HG03135 (cell line): ENCODE measurements around the gene PSMD14.

ENCODE experiments used
- ATAC-seq: cut with Tn5 transposase; IDR thresholded peaks from one replicate; pipeline ENCODE4 v1.9.1; 2021; ENCODE audit warnings: mild to moderate bottlenecking, moderate library complexity; ENCODE audit not compliant: unreplicated experiment

Gene PSMD14

DNA sequence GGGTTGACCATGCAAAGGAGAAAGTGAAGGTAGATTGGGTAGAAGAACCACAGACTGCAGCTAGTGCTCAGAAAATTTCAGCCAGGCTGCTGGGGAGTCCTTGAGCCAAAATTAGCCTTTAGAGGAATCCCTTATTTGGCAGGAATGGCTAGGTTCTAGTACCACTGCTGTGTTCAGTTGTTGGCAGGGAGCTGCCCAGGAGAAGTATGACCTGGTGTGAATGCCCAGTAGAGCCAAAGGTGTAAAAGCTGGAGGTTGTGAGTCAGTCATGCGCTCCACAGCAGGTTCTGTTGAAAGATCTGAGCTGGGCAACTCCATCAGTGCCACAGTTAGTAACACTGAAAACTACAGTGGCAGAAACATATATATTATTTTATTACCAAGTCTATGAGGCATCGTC lies 71.5 kb downstream of the PSMD14 start:
- ATAC-seq: no peak

DNA sequence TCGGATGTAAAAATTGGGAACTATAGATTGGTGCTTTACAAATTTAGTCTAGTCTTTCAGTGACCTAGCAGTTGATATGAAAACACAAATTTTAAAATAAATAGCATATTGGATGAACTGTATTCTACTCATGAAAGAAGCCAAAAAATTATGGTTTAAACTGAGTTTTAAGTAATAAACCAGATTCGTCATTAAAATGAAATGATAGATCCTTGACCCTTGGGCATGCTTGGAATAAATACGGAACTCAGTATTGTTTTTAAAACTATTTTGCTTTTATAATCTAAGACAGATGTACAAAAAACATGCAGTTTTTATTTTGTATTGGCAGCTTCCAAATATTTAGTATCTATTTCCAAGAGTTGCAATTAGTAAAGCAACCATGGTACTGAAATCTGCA lies 73.3 kb downstream of the PSMD14 start:
- ATAC-seq: no peak

DNA sequence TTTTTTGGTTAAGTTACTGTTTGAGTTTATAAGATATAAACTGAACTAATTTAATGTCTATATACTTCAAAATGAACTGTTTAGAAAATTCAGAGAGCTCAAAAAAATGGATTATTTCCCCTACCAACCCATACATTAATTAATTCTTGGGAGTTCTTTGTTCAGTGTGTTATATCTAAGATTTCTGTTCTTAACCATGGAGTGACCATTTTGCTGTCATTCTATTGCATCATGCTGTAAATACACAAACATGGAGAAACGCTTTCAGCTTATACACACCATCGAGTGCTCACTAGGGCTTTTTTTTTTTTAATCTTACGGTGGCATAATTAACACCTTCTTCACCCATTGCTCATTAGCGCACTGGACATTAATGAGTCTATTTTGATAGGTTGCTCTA lies 74.5 kb downstream of the PSMD14 start:
- no peak for ATAC-seq

DNA sequence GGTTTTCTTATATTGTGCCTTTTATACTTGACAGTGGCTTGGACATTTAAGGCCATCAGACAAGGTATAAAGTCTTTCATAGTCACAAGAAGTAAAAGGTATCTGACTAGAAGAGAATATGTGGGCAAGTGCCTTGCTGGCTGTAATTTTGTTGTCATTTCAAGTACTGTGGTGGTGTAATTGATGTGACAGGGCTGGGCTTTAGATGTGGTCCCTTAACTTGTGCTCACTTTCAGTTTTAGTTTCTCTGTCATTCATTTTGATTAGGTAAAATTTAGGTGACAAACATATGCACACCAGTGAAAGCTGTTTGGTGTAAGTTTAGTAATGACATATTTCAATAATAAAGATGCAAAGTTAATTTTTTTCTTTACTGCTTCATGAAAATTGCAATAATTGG lies 76.6 kb downstream of the PSMD14 start:
- ATAC-seq: peak; percentile 71

DNA sequence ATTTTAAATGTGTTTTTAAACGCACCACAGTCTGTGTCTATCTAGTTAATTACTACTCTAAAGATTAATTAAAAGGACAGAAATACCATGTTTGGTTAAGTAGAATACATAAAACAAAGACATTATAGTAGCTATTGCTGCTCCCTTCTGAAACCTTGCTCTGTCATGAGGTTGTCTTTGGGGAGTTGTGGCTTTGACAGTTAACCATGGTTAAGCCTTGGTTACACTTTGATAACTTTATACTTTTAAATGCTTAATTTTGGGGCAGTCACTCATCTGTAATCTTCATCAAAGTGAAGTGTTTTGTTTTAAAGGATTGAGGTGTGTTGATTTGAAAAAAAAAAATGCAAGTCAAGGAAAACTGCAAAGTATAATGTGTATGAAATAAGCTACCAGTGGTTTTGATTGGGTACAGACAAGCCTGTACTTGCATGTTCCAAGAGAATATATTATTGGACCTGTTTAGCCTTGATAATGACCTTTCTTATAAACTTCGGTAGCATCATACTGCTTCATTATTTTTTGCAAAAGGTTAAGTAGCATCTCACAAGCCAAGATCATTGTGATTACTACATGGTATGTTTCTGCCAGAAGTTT lies 78.1 kb downstream of the PSMD14 start:
- ATAC-seq: peak; percentile 63

DNA sequence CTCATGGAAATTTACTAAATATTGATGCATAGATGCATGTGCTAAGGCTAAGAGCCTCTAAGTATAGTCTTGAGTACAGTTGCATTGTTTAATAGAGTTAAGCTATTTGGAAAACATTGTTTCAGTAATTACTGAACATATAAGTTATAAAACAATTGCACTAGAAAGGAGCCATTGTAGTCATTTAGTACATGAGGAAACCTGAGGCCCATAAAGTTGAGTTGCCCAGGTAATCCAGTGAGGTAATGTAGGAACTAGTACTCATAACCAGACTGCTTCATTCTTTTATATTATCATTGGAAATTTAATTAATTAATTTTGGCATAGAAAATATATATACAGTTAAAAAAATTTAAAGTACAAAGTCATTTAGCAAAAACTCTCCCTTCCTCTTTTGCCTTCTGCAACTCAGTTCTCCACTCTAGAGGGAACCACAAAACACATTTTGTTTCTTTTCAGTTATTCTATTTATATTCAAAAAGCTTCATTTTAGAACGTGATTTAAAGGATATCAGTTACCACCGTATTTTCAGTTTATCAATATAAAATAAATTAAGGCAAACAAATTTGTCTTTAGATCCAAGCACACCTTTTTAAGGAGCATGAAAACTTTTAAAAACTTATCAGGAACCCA lies 80.0 kb downstream of the PSMD14 start:
- no peak for ATAC-seq

DNA sequence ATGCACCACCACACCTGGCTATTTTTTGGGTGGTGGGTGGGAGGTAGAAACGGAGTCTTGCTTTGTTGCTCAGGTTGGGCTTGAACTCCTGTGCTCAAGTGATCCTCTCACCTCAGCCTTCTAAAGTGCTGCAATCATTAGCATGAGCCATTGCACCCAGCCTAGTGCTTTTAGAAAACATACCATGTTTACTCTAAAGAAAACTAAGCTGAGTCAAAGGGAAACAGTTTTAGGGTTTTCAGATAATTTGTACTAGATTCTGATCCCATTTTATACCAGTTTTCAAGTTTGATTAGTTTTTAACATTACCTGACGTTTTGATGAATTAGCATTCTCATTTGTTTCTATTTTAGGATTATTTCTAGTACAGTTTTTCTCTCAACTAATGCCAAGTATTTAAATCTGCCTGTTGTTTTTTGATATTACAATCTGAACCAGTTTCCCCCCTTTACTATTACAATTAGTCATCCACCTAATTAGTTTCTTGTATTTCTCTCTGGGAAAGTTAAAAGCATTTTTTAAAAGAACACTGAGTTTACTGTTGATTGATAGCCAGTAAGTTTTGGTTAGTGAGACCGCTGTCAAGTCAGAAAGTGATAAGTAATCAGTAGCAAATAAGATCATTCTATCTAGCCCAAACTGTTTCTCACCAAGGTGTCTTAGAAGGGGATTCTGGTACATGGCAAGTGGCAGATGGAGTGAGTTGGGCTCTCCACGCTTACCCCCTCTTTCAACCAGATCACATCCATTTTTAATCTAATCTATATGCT lies 83.7 kb downstream of the PSMD14 start:
- ATAC-seq: no peak

DNA sequence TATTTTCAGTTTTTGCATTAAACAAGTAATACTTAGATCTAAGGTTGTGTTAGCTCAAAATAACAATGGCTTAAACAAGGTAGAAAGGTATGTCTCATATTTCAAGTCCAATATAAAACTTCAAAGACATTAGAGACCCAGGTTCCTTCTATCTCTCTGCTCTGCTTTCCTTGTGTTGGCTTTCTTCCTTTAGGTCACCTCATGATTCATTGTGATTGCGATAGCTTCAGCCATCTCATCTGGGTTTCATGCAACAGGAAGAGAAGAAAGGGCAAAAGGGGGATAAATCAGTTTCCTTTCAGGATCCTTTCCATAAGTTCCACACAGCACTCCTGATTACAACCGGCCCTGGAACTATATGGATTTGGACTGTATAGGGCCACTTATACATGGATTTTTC lies 91.9 kb downstream of the PSMD14 start:
- no peak for ATAC-seq

DNA sequence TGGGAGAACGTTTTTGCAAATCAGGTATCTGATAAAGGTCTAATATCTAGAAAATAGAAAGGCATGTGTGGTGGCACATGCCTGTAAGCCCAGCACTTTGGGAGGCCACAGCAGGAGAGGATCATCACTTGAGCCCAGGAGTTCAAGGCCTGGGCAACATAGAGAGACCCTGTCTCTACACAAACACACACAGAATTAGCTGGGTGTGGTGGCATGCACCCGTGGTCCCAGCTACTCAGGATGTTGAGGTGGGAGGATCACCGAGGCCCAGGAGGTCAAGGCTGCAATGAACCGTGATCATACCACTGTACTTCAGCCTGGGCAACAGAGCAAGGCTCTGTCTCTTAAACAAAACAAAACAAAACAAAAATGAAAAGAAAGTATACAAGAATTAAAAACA lies 94.1 kb downstream of the PSMD14 start:
- ATAC-seq: no peak

DNA sequence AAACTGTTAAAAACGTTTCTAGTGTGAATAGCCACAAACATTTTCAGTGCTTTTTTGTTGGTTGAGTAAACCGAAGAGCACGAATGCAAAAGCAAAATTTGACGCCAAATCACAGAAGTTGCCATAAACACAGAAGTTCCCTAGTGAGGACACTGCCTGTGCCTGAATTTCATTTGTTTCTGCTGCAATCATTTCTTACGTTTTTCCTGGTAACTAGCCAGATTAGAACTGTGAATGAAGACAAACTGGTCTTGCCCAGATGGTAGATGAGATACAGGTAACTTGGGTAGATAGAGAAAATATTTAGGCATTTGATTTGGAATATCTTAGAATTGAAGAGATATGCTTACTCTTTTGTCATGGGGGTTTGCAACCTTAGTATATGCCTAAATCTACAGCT lies 98.1 kb downstream of the PSMD14 start:
- ATAC-seq: no peak

DNA sequence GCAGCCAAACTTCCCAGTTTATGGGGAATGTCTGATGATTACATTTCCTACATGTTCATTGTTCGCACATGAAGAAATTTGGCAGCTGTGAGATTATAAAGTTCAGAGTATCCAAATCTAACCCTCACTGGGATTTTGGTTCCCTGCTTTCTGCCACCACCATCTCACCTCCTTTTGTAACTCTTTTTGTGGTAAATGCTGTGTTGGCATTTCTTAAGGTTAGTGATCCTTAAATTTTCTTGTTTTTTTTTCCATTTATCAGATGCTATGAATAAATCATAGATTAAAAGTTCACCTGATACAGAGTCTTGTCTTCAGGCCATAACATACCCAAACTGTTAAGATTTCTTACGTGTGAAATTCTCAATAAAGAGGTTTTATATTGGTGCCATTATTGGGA lies 99.4 kb downstream of the PSMD14 start:
- no peak for ATAC-seq

DNA sequence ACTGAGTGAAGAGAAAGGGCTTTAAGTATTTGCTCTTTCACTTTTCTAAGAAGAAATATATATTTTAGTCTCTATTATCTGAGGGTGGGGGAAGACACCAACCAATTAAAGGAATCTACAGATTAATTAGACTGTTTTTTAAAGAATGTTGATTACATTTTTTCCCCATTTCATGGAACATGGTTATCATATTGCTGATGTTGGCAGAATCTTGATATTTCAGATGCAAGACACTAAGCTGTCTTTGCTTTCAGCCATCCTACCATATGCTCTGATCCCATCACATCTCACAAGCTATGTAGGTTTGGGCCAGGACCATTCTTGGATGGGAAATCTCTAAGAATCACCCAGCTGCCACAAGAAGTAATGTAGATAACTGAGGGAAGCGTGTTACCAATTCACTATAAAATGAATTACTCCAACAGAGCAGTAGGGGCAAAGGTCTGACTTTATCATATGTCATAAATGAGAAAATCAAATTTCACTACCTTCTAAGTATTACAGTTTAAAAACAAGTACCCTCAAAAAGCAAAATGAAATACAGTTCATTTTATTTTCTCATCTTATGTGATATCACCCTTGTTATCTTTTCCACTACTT lies 101.2 kb downstream of the PSMD14 start:
- ATAC-seq: no peak

DNA sequence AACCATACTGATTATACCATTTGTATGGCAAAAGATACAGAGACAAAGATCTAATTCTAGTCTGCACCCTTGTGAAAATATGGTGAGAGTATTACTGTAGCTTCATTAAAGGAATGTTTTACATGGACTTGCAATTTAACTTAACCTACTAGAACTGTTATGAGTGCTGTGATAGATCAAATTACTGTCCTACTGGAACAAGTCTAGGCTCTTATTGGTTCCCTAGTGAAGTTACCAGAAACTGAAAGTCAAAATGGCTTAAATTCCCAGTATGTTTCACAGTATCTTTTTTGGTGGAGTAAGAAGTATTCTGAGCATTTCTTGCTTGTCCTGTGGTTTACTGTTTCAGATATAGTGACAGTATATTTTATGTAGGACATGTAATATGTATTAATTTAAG lies 104.1 kb downstream of the PSMD14 start:
- ATAC-seq: no peak

DNA sequence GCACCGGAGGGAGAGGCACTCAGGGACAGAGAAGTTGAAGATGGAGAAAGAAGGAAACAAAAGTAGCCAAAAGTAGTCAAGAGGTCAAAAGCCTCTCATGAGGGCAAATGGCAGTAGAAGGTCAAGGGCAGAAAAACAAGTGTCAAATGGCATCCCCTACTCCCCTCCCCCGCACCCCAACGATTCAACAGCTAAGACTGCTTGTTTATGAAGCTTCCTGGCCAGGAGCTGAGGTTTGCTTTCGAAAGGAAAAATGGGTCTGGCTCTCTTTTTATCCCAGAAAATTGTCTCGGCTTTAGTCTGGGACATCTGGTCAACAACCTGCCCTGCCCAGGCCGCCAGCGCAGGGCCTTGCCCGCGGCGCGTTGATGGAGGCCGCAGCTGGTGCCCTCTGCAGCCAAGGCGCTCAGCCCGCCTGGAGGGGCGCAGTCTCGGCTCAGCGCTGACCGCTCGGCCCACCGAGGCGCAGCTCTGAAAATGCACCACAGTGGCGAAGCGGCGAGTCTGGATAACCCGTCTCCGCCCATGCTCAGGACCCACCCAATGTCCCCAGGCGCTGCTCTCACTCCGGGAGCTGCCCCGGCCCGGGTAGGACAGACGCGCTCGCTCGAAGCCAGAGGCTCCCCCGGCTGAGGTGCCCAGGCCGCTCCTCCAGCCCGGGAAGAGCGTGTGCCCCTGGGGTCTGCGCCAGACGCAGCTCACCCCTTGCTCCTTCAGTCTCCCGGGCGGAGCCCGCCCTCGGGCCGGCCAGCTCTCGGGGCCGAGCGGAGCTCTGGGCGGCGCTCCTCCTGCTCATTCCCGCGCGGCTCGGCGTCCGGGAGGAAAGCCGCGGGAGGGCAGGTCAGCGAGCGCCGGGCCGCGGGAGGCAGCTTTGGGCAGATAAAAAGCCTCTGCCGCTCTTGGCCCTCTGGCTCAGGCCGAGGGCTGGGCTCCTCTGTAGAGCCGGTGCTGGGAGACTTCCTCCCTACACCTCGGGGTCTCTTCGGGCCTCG lies 106.1 kb downstream of the PSMD14 start:
- no peak for ATAC-seq

DNA sequence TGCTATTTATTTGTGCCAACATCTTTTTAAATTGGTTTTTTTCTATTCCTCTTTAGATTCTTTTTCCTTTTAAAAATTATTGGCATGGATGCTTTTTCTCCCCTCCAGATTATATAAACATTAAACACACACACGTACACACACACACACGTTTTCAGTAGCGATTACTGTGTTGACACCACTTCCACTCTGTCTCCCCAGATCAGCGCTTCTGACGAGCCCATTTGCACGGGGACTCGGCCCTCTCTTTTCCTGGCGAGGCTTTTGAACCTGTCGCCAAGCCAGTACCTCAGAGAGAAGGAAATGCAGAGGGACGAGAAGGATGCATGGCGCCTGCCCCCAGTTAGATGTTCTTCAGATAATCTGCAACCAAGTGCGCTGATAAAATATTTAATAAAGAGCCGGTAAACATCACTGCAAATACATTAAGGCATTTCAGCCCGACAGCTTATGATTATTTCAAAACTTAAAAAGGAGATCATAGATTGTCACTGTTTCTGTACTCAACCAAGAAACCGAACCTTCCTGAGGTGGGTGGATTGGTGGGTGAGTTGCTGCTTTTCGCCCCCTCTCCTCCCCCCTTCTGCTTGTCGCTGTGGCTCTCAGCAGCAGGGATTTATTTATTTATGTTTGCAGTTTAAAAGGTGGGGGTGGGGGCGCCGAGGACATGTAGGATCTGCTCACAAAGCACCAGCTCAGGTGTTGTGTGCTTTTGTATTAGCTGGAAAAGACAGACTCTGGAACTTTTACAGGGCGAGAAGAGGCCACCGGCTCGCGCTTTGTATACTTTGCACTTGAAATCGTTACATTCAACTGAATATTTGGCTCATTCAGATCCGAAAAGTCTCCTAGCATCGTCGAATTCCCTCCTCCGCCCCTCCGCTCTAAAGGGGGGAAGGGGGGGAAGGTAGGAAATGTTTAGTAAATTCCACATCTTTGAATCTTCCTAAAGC lies 107.1 kb downstream of the PSMD14 start:
- no peak for ATAC-seq

DNA sequence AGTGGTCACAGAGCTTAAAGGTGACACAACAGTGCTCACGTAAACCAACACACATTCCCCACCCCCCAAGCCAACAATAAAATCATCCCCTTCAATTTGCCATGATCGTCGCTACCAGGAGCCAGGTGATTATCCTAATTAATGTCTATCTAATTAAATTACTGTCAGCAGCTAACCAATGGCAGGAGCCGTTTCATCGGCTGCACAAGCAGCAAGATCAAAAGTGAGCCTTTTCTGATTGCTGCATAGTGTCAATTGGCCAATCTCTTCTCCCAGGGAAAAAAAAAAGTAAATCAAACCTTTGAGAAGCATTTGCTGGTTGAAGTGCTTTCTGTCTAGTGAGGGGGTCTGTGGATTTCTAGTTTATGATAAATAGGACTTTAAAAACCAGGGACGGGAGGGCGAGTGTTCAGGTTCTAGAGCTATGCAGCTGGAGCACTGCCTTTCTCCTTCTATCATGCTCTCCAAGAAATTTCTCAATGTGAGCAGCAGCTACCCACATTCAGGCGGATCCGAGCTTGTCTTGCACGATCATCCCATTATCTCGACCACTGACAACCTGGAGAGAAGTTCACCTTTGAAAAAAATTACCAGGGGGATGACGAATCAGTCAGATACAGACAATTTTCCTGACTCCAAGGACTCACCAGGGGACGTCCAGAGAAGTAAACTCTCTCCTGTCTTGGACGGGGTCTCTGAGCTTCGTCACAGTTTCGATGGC lies 107.9 kb downstream of the PSMD14 start, which contains the start of gene TBR1:
TBR1 (plus strand) TSS at position 311 of the 721 bp plus-strand sequence; CDS start at position 425, 114 bp downstream.
- no peak for ATAC-seq

DNA sequence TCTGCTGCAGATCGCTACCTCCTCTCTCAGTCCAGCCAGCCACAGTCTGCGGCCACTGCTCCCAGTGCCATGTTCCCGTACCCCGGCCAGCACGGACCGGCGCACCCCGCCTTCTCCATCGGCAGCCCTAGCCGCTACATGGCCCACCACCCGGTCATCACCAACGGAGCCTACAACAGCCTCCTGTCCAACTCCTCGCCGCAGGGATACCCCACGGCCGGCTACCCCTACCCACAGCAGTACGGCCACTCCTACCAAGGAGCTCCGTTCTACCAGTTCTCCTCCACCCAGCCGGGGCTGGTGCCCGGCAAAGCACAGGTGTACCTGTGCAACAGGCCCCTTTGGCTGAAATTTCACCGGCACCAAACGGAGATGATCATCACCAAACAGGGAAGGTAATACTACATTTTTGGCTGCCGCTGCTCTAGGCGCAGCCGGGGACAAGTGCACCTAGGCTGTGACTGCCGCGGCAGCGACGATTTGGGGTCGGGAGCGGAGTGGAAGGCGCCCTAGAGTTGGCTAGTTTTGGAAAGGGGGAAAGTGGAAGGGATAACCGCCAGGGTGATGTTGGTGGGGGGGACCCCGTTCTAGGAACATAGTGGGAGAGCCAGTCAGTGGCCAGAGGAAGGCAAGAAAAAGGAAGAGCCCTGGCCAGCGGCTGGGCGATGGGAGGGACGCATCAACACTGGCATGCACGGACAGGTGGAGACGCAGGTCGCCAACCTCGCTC lies 108.6 kb downstream of the PSMD14 start:
- ATAC-seq: no peak
